SKM-1 (cell line): ENCODE data around the gene INPPL1.

Source experiments
- DNase-seq: peaks from one replicate; lab custom pipeline; 2025; ENCODE audit not compliant: unreplicated experiment; lab: John Stamatoyannopoulos, UW

Gene INPPL1

GRCh38 chr11:72280037-72280436 lies 55.5 kb downstream of the INPPL1 start:
- no peak for DNase-seq

- DNase-seq: no peak
Observed at GRCh38 chr11:72280726-72281315, 56.3 kb downstream of the INPPL1 start.

GRCh38 chr11:72283947-72284346 lies 59.4 kb downstream of the INPPL1 start:
- no peak for DNase-seq

- no peak for DNase-seq
Observed at GRCh38 chr11:72287293-72287692, 62.7 kb downstream of the INPPL1 start.
